VCaP (cell line): ENCODE results near the gene STX1B.

Experiments used
- H3K27ac ChIP-seq: fragments of 450-650 bp; 2 replicates; pipeline ENCODE4 v1.5.1; 2017
- CTCF ChIP-seq: fragments of 450-650 bp; conservative IDR thresholded peaks from 2 replicates; pipeline ENCODE4 v1.5.1; 2017; ENCODE audit warnings: mild to moderate bottlenecking, moderate library complexity

STX1B gene

GRCh38 chr16:30961384-30961783 is 49.1 kb downstream of the STX1B start:
- TF ChIP-seq CTCF: no peak
- H3K27ac ChIP-seq: no peak overlapping the region

GRCh38 chr16:30958175-30959079 is 52.0 kb downstream of the STX1B start:
- peak overlapping the region; percentile 90 for H3K27ac ChIP-seq
- TF ChIP-seq CTCF: no peak

DNA sequence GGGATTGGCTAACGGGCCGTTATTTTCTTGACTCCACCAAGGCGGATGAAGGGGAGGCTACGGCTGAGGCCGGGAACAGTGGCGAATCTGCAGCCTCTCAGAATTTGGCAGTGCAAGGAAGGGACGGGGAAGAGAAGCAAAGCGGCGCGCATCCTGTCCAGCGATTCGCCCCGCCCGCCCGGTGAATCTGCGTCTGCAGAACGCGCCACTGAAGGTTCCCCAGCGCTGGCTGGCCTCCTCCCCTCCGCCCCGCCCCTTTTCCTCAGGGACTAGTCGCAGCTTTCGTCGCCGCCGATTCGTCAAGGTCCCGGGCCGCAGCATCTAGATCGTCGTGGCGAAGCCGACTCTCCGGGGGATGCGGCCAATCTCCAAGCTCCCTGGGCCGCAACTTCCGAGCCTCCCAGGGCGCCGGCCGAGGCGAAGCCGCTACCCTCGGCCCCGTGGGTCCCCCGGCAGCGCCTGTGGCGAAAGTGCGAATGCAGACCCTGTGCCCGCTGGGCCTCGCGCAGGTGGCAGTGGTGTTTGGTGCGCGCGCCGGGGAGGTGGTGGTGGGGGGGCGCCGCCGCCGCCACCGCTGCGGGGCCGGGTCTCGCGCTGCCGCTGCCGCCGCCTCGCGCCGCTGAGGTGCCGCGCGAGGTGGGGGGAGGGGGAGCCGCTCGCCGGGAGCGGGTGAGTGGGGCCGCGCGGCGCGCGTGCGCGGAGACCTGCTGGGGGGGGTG is 52.8 kb downstream of the STX1B start, which contains the start of gene SETD1A:
Gene SETD1A, plus strand, starts transcription at position 299 of the 719 bp plus-strand sequence. CDS start 978 bp downstream, outside the sequence.
- H3K27ac ChIP-seq: peak within 1 kb of the TSS; percentile 90
- TF ChIP-seq CTCF: no peak

DNA sequence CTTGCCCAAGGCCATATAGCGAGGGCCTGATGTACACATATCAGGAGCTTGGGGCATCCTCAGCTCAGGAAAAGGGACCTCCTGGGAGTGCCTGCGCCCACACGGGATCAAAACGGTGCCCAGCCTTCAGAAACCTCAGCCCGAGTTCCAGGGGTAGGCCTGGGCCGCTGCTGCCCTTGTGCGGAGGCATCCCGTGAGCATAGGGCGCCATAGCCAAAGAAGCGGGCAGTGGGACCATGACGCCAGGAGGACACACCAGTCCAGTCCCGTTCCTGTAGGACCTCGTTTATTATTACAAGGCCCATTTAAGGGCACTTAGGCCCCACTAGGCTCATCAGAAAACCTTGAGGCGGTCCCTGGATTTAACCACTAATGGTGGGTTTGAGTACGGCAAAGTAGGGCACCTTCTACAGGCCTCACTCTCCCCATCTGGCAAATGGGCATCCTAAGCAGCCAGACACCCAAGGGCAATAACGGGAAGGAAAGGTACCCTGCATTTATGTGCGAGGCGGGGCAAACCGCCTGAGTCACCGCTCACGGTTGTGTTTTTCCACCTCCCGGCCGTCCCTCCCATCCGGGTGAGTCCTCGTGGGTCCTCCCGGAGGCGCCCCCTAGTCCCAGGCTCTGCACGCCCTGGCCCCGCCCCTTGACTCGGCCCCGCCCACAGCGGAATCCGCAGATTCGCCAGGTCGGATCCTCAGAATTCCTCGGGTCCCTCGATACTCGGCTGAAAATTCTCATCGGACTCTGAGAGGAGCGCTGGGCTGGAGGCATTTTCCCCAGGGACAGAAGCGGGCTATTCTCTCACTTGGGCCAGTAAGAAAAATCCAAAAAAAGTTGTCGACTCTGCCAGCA is 53.6 kb downstream of the STX1B start:
- H3K27ac ChIP-seq: peak overlapping the region; percentile 90
- no peak; the same call in 1 of the 2 replicates for TF ChIP-seq CTCF

DNA sequence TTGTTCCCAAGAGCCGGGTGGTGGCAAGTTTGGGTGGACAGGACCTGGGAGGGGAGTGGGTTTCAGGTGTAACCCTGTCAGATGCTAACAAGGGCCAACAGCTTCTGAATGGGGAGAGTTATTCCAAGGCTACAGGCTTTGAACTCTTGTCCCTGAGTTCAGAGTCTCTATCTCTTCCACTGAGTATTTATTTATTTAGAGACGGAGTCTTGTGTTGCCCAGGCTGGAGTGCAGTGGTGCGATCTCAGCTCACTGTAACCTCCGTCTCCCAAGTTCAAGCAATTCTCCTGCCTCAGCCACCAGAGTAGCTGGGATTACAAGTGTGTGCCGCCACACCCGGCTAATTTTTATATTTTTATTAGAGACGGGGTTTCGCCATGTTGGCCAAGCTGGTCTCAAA is 55.4 kb downstream of the STX1B start:
- TF ChIP-seq CTCF: no peak
- H3K27ac ChIP-seq: no peak overlapping the region

DNA sequence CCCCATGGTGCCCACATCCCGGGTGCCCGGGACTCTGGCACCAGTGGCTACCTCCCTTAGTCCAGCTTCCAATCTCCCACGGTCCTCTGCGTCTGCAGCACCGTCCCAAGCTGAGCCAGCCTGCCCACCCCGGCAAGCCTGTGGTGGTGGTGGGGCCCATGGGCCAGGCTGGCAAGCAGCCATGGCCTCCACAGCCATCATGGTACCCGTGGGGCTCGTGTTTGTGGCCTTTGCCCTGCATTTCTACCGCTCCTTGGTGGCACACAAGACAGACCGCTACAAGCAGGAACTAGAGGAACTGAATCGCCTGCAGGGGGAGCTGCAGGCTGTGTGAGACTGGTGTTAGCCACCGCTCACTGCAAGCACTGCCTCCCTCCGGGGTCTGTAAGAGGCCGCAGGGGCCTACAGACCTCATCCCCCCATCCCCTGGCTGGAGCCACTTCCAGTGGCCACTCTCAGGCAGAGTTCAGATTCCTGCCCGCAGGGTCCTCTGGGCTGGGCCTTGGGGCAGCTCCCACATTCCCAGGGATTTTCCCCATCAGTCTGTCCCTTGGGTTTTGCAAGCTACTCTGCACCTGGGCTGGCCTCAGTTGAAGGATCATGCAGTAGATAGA is 56.8 kb downstream of the STX1B start:
- no peak overlapping the region for H3K27ac ChIP-seq
- TF ChIP-seq CTCF: peak; percentile 38; the same call in 1 of the 2 replicates
